GM21526 (cell line): ENCODE measurements around the gene BPIFA2.
"Not testable (repeated sequence)": the region's sequence is repeated elsewhere in the genome, so short reads cannot be mapped to it uniquely, and the experiment has no call there.

Experiments used
- ATAC-seq: cut with Tn5 transposase; IDR thresholded peaks from one replicate; pipeline ENCODE4 v1.9.1; 2021; ENCODE audit warnings: moderate library complexity; ENCODE audit not compliant: unreplicated experiment, low FRiP score

Gene BPIFA2

DNA sequence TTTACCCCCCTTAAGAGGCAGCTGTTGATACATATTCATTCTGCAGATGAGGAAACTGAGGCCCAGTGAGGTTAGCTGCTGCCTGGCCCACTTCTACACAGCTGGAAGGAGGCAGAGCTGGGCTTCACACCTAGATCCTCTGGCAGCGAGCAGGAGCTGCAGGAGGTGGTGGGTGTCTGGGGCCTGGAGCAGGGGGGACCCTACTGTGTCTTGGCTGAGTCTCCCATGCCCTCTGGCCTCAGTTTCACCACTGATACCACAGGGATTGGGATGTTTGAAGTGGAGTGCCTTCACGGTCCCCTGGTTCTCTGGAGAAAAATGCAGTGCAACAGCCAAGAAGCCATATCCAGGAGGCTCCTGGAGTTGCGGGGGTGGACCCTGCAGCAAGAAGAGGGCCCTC is 8.2 kb upstream of the BPIFA2 start:
- ATAC-seq: no peak

- no peak for ATAC-seq
Observed at GRCh38 chr20:33160681-33161080, 7.3 kb upstream of the BPIFA2 start.

DNA sequence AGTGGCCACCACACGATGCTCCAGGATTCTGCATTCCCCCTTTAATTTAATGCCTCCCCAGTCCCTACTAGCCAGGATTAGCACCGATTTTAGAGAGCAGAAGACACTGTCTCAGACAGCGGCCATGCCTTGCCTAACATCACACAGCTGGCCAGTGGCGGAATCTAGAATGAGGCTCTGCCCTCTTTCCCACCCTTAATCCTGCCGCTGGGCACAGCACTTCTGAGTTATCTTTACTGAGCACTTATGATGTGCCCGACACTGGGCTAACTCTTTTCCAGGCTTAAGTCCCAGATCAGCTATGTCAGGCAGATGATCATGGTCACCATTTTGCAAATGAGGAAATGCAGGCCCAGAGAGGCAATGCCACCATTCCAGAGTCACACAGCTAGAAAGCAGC is 5.6 kb upstream of the BPIFA2 start:
- no peak for ATAC-seq

DNA sequence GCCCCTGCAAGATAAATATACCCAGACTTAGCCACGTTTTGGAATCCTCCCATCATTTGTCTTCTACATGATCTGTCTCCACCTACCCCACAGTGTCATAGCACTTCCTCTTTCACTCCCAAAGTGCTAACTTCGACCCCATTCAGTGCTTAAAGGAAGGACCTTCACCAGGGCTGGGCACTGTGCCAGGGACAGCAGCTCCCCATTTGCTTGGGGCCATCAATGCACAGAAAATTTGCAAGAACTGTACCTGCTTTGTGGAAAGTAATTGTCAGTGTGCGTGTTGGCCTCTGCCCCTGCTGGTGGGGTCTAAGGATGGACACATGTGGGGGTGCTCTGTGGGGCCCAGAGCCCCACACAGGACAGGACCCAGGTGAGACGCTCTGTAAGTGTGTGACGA is 5.2 kb upstream of the BPIFA2 start:
- ATAC-seq: no peak

DNA sequence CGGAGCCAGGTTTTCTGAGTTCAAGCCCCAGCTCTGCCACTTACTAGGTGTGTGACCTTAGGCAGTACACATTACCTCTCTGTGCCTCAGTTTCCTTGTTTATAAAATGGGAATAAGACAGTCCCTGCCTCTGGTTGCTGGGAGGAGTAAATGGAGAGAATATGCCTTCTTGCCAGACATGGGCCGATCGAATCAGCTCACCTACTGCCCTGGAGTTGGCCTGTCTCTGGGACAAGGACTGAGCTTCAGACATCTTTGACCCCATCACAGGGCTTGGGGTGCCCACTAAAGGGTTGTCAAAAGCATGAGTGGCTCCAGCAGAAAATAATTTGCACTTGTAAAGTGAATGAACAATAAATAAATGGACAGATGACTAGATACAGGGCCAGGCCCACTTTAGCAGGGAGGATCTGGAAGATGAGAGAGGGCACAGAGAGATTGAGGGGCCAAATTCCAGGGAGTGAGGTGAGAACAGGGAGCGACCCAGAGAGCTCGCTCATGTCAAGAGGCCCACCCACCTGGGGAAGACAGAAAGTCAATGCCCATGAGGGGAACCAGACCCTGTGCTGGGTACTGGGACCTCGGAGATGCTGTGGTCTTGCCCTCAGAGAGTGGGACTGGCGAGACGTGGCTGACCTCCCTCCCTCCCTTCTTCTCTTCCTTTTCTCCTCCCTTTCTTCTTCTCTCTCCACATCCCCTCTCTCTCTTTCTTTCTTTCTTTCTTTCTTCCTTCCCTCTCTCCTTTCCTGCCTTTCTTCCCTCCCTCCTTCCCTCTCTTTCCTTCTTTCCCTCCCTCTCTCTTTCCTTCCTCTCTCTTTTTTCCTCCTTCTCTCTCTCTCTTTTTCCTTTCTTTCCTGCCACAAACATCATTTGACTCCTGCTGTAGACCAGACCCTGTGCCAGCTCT is 3.9 kb upstream of the BPIFA2 start:
- ATAC-seq: no peak

DNA sequence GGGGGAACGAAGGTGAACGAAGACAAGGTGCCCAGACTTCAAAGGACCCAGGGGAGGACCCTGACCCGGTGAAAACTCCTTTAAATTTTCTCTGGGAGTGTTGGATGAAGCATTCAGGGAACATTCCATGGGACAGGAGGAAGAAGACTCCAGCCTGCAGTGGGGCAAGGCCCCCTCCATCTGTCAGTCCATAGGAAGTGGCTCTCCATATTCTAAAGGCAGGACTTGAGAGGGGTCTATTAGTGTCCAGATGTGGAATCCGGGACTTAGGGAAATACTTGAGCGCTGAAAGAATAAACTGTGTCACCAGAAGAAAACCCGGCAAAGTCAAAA is 3.2 kb upstream of the BPIFA2 start:
- no peak for ATAC-seq

GRCh38 chr20:33165416-33166055 is 2.4 kb upstream of the BPIFA2 start:
- no peak for ATAC-seq

DNA sequence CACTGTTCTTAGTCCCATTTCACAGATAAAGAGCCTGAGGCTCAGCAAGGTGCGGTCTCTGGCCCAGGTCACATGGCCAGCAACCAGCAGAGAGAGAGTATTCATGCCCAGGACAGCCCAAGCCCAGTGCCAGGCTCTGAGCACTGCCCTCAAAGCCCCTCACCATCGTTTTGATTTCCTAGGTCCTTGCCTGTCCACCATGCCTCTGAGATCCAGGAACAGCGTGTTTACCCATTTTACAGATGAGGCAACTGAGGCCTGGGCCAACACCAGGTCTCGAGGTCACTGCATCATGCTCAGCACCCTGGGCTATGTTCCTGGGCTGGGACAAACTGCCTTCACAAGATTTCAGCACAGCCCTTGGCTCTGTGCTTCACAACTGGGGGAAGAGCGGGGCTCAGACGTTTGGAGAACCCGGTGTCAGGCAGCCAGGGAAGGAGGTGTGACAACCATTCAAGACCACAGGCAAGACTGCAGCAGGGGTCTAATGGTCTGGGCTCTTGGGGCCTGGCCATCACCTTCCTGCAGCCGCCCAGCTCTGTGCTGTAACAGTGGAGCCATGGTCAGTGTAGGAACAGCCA is 1.3 kb upstream of the BPIFA2 start:
- no peak for ATAC-seq

DNA sequence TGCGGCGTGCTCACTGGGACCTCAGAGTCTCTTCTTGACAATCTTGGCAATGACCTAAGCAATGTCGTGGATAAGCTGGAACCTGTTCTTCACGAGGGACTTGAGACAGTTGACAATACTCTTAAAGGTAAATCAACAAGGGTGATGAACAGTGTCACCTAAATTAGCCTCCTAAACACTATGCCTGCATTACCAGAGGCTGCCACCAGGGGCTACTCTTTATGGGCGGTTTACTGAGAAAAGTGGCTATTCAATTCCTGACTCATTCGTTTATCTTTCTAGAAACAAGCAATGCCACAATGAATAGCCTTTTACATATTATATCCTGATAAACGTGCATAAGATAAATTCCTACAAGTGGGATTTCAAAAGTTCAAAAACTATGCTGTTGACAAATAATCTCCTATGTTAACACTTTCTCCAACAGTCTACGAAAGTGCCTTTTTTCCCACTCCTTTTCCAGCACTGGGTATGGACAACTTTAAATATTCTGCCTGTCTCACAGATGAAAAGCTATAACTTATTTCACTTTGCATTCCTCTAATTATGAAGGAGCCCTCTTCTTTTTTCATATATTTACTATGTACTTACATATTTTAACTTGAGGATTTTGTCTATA is 1.3 kb downstream of the BPIFA2 start:
- no peak for ATAC-seq

- ATAC-seq: no peak
Observed at GRCh38 chr20:33172781-33173180, 4.8 kb downstream of the BPIFA2 start.

GRCh38 chr20:33175123-33175522 is 7.2 kb downstream of the BPIFA2 start:
- no peak for ATAC-seq

DNA sequence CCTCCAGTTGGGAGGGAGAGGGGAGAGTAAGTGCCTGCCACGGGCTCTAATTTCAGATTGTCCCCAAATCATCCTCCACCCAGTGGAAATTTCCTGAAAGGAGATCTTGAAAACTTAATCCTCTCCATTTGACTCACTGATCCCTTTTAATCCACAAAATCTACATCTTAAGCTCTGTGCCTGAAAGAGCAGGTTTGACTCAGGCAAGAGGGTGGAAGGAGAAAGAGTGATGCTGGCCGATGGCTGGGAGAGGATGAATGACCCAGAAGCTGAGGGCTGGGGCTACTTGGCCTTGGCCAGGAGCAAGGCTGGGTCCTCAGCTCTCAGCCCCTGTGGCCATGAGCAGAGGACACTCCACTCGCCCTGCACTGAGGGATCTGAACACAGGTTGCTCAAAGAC is 8.1 kb downstream of the BPIFA2 start:
- no peak for ATAC-seq

GRCh38 chr20:33177866-33178265 is 9.9 kb downstream of the BPIFA2 start:
- ATAC-seq: no peak

DNA sequence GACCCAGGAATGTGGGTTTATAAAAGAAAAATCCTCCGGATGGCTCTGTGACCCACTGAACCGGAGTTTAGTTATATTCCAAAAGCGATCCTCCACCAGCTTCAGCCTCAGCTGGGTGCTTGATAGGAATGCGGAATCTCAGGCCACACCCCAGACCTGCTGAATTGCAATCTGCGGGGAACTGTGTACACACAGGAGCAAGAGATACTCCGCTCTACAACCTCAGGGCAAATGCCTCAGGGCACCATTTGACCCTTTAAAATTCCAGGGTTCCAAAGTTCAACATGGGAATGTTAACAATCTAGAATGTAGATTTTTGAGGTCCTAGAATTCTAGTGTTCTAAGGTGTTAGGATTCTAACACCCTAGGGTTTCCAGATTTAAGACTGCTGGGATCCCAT is 10.8 kb downstream of the BPIFA2 start:
- ATAC-seq: no peak

- no peak for ATAC-seq
Observed at GRCh38 chr20:33180169-33180568, 12.2 kb downstream of the BPIFA2 start.

DNA sequence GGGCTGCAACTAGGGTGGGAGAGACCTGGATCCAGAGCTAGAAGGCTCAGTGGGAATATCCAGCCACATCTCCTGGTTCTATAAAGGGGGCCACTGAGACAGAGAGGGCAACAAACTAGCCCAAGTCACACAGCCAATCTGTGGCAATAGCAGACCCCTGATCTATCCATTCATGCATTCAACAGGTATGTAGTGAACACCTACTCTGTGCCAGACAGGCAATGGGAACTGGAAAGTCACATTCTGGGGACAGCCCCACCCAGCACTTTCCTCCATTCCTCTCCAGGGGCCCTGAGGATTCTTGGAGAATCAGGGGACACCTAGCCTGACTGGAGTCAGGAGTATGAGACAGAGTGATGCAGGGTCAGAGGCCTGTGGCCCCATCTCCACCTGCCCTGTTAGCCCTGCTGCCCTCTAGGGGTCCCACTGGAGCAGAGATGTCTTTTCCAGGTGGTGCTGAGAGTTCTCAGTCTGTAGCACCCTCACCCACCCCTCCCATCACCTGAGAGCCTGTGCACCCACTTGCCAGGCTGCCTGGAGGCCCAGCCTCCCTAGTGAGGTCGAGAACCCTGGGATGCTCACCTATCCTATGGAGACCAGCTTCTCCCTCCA is 13.6 kb downstream of the BPIFA2 start:
- ATAC-seq: no peak

GRCh38 chr20:33183312-33183711 is 15.4 kb downstream of the BPIFA2 start:
- ATAC-seq: no peak

DNA sequence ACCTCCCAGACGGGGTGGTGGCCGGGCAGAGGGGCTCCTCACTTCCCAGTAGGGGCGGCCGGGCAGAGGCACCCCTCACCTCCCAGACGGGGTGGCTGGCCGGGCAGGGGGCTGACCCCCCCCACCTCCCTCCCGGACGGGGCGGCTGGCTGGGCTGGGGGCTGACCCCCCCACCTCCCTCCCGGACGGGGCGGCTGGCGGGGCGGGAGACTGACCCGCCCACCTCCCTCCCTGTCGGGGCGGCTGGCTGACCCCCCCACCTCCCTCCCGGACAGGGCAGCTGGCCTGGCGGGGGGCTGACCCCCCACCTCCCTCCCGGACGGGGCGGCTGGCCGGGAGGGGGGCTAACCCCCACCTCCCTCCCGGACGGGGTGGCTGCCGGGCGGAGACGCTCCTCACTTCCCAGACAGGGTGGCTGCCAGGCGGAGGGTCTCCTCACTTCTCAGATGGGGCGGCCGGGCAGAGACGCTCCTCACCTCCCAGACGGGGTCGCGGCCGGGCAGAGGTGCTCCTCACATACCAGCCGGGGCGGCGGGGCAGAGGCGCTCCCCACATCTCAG is 17.2 kb downstream of the BPIFA2 start:
- not testable (repeated sequence) for ATAC-seq

DNA sequence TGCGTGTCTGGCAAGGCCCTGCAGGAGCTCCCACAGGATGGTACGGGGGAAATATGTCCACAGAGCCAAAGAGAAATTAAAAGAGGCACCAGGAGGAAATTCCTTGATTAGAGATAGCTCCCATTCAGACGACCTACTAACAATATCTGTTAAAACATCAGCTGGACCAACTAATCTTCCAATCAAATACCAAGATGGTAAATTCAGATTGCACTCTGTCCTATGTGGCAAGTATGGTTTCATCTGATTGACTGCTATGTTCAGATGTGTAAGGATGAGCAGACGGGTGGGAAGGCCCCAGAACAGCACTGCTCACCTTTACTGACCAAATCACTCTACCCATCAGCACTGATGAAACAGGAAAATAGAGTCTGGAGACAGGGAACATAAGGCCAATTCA is 19.5 kb downstream of the BPIFA2 start:
- ATAC-seq: no peak

DNA sequence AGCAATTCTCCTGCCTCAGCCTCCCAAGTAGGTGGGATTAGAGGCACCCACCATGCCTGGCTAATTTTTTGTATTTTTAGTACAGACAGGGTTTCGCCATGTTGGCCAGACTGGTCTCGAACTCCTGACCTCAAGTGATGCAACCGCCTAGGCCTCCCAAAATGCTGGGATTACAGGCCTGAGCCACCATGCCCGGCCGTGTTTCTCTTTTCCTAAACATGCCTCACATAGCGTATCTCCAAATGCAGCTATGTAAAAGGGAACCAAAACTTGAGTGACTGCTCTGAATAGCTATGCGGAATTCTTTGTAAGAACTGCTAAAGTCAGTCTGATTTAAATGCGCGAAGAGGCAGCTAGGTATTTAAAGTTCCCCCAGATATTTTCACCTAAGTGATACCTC is 20.5 kb downstream of the BPIFA2 start:
- ATAC-seq: no peak

- ATAC-seq: no peak
Observed at GRCh38 chr20:33191484-33191883, 23.5 kb downstream of the BPIFA2 start.
